GM21529 (cell line): ENCODE data around the gene NR3C2.

ENCODE experiments used
- ATAC-seq: cut with Tn5 transposase; IDR thresholded peaks from one replicate; pipeline ENCODE4 v1.9.1; 2021; ENCODE audit not compliant: unreplicated experiment

The NR3C2 gene

GRCh38 chr4:148435654-148436406 is 6.4 kb downstream of the NR3C2 start:
- ATAC-seq: no peak

GRCh38 chr4:148434075-148434773 is 8.0 kb downstream of the NR3C2 start:
- ATAC-seq: no peak

GRCh38 chr4:148431401-148431800 is 10.8 kb downstream of the NR3C2 start:
- ATAC-seq: no peak

GRCh38 chr4:148430854-148431253 is 11.4 kb downstream of the NR3C2 start:
- no peak for ATAC-seq

GRCh38 chr4:148429206-148429605 is 13.0 kb downstream of the NR3C2 start:
- ATAC-seq: no peak

- no peak for ATAC-seq
Observed at GRCh38 chr4:148426643-148427042, 15.6 kb downstream of the NR3C2 start.

- ATAC-seq: peak; percentile 73
Observed at GRCh38 chr4:148425327-148426110, 16.7 kb downstream of the NR3C2 start.

GRCh38 chr4:148420397-148420796 is 21.8 kb downstream of the NR3C2 start:
- ATAC-seq: no peak

GRCh38 chr4:148415500-148415899 is 26.7 kb downstream of the NR3C2 start:
- no peak for ATAC-seq

- ATAC-seq: no peak
Observed at GRCh38 chr4:148412460-148412994, 29.7 kb downstream of the NR3C2 start.

- no peak for ATAC-seq
Observed at GRCh38 chr4:148405161-148405893, 36.9 kb downstream of the NR3C2 start.

- ATAC-seq: no peak
Observed at GRCh38 chr4:148398988-148399387, 43.2 kb downstream of the NR3C2 start.

- no peak for ATAC-seq
Observed at GRCh38 chr4:148397771-148398170, 44.4 kb downstream of the NR3C2 start.

GRCh38 chr4:148396986-148397673 is 45.1 kb downstream of the NR3C2 start:
- no peak for ATAC-seq

GRCh38 chr4:148395771-148396170 is 46.4 kb downstream of the NR3C2 start:
- no peak for ATAC-seq

GRCh38 chr4:148391056-148391455 is 51.2 kb downstream of the NR3C2 start:
- ATAC-seq: no peak

GRCh38 chr4:148390311-148390710 is 51.9 kb downstream of the NR3C2 start:
- ATAC-seq: no peak

GRCh38 chr4:148380291-148380690 is 61.9 kb downstream of the NR3C2 start:
- no peak for ATAC-seq

GRCh38 chr4:148376151-148376550 is 66.1 kb downstream of the NR3C2 start:
- no peak for ATAC-seq

GRCh38 chr4:148375584-148375983 is 66.6 kb downstream of the NR3C2 start:
- ATAC-seq: no peak
